ENCODE measurements around the gene LRRC8D.

The LRRC8D gene

GRCh38 chr1:89942825-89943658 lies 122.2 kb downstream of the LRRC8D start:
- no peak for DNase-seq

- DNase-seq, result no peak
Observed at GRCh38 chr1:89943846-89944781, 123.3 kb downstream of the LRRC8D start.

- DNase-seq, result no peak
Observed at GRCh38 chr1:89945852-89946476, 125.1 kb downstream of the LRRC8D start.

- no peak for DNase-seq
Observed at GRCh38 chr1:89946532-89946931, 125.7 kb downstream of the LRRC8D start.

- no peak for DNase-seq
Observed at GRCh38 chr1:89948722-89949345, 128.0 kb downstream of the LRRC8D start.

- DNase-seq, result no peak
Observed at GRCh38 chr1:89949991-89950624, 129.3 kb downstream of the LRRC8D start.

- DNase-seq, result no peak
Observed at GRCh38 chr1:89950703-89951102, 129.9 kb downstream of the LRRC8D start.

GRCh38 chr1:89951766-89952604 lies 131.2 kb downstream of the LRRC8D start:
- no peak for DNase-seq

- DNase-seq, result no peak
Observed at GRCh38 chr1:89952605-89953130, 131.8 kb downstream of the LRRC8D start.

- no peak for DNase-seq
Observed at GRCh38 chr1:89953131-89953626, 132.3 kb downstream of the LRRC8D start.

GRCh38 chr1:89953929-89954328 lies 133.1 kb downstream of the LRRC8D start:
- no peak for DNase-seq

GRCh38 chr1:89954401-89954800 lies 133.6 kb downstream of the LRRC8D start:
- no peak for DNase-seq

- no peak for DNase-seq
Observed at GRCh38 chr1:89955311-89956205, 134.7 kb downstream of the LRRC8D start.

- no peak for DNase-seq
Observed at GRCh38 chr1:89957107-89957506, 136.3 kb downstream of the LRRC8D start.

GRCh38 chr1:89958851-89959654 lies 138.2 kb downstream of the LRRC8D start:
- DNase-seq, result no peak

- DNase-seq, result no peak
Observed at GRCh38 chr1:89959719-89960118, 138.9 kb downstream of the LRRC8D start.

GRCh38 chr1:89962024-89962741 lies 141.4 kb downstream of the LRRC8D start:
- no peak for DNase-seq

- no peak for DNase-seq
Observed at GRCh38 chr1:89962742-89963075, 141.9 kb downstream of the LRRC8D start.
